Adipocyte (in vitro differentiated cells): ENCODE measurements around the gene DMAC2.

Experiments used
- DNase-seq: peaks from one replicate; pipeline ENCODE4 v3.0.0-alpha.2; 2015; ENCODE audit warnings: low read depth
- H3K27me3 ChIP-seq: replicated peaks from 2 replicates; pipeline ENCODE4 v1.7.0; 2013; ENCODE audit warnings: mild to moderate bottlenecking, low read length, moderate library complexity; ENCODE audit not compliant: control insufficient read depth, insufficient read depth
- H3K36me3 ChIP-seq: 2 replicates; pipeline ENCODE4 v1.7.0; 2013; ENCODE audit warnings: low read length, mild to moderate bottlenecking, moderate library complexity; ENCODE audit not compliant: control insufficient read depth, insufficient read depth, severe bottlenecking
- H3K4me1 ChIP-seq: 2 replicates; pipeline ENCODE4 v1.7.0; 2013; ENCODE audit warnings: mild to moderate bottlenecking, low read length, moderate library complexity; ENCODE audit not compliant: control insufficient read depth, insufficient read depth
- H3K4me3 ChIP-seq: 2 replicates; pipeline ENCODE4 v1.7.0; 2013; ENCODE audit warnings: mild to moderate bottlenecking, low read length, moderate library complexity
- H3K9ac ChIP-seq: 2 replicates; pipeline ENCODE4 v1.7.0; 2013; ENCODE audit warnings: mild to moderate bottlenecking, low read length, moderate library complexity
- H3K9me3 ChIP-seq: 2 replicates; pipeline ENCODE4 v1.7.0; 2013; ENCODE audit warnings: mild to moderate bottlenecking, low read length, moderate library complexity; ENCODE audit not compliant: control insufficient read depth

The DMAC2 gene

GRCh38 chr19:41457241-41457640 is 17.5 kb upstream of the DMAC2 start:
- DNase-seq = no peak
- peaks cover 14% of the 10 kb centered on the region for H3K4me1 ChIP-seq
- H3K9ac ChIP-seq = no peak overlapping the region
- no peak overlapping the region for H3K4me3 ChIP-seq
- no peaks in the 10 kb centered on the region for H3K36me3 ChIP-seq
- peaks cover 1% of the 10 kb centered on the region for H3K9me3 ChIP-seq
- peaks cover 48% of the 10 kb centered on the region for H3K27me3 ChIP-seq

DNA sequence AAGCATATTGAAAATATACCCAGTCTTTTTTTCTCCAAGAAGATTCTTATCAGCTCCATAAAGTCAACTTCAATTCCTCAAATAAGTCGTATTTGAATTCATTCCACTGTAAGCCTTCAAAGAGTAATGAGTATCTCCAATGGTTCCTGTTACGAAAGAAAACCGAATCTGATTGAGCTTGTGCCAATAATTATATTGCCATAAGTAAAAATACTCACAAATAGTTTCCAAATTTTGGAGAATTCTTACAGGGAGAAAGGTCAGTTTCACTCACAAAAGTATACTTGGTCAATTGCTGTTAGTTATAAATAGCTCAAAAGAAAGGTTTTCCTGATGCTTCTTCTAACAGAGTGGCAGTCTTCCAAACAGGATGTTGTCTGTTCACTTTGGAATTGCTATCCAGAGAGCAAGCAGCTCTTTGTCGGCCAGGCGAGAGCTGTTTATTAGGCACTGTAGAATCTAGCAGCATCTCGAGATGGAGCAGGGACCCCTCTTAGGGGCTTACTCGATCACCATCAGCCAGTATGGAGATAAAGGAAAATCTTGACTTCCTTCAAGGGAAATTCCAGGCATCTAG is 16.7 kb upstream of the DMAC2 start:
- Histone ChIP-seq H3K9me3 (no peaks in the 10 kb centered on the region), H3K4me1 (peaks cover 14% of the 10 kb centered on the region), H3K27me3 (peaks cover 42% of the 10 kb centered on the region)

DNA sequence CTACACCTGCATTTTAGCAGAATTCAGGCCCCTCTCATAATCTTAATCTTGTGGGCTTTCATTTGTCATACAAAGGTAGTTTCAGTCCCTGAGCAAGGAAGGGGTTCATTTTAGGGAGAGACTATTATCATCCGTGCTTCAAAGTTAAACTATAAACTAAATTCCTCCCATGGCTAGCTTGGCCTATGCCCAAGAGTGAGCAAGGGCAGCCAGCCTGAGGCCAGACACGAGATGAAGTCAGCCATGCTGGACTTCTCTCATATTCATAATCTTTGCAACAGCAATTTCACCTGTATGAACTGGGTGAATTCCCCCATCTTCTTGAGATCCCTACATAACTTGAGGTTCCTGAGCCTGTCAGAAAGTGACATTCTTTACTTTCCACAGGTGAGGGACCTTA is 16.2 kb upstream of the DMAC2 start:
- DNase-seq = no peak
- Histone ChIP-seq H3K27me3 (peaks cover 37% of the 10 kb centered on the region), H3K4me3 (no peak overlapping the region), H3K9me3 (no peaks in the 10 kb centered on the region), H3K9ac (no peak overlapping the region), H3K4me1 (peaks cover 14% of the 10 kb centered on the region), H3K36me3 (no peaks in the 10 kb centered on the region)

More for the DNA sequence above, 16.7 kb upstream of the DMAC2 start:
- no peaks in the 10 kb centered on the region for H3K36me3 ChIP-seq
- DNase-seq = peak; percentile 32
- H3K9ac ChIP-seq = no peak overlapping the region
- no peak overlapping the region for H3K4me3 ChIP-seq

- Histone ChIP-seq H3K4me3 (no peak overlapping the region), H3K36me3 (no peaks in the 10 kb centered on the region), H3K9ac (no peak overlapping the region), H3K27me3 (peaks cover 20% of the 10 kb centered on the region), H3K4me1 (peaks cover 14% of the 10 kb centered on the region), H3K9me3 (no peaks in the 10 kb centered on the region)
- DNase-seq = no peak
Measured at GRCh38 chr19:41452584-41453275, 13.0 kb upstream of the DMAC2 start.

DNA sequence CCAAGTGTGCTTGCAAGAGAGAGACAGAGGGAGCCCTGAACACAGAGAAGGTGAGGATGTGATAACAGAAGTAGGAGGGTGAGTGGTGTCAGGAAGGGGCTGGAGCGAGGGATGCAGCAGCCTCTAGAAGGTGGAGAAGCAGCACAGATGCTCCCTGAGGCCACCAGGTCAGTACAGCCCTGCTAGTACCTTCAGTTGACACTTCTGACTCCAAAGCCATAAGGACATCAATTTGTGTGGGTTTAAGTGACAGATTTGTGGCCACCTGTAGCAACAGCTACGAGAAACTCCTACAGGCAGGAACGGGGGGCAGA is 10.1 kb upstream of the DMAC2 start:
- no peak for DNase-seq
- no peaks in the 10 kb centered on the region for H3K36me3 ChIP-seq
- no peak overlapping the region for H3K9ac ChIP-seq
- H3K4me1 ChIP-seq = no peaks in the 10 kb centered on the region
- H3K4me3 ChIP-seq = no peak overlapping the region
- peaks cover 38% of the 10 kb centered on the region for H3K27me3 ChIP-seq
- no peaks in the 10 kb centered on the region for H3K9me3 ChIP-seq

DNA sequence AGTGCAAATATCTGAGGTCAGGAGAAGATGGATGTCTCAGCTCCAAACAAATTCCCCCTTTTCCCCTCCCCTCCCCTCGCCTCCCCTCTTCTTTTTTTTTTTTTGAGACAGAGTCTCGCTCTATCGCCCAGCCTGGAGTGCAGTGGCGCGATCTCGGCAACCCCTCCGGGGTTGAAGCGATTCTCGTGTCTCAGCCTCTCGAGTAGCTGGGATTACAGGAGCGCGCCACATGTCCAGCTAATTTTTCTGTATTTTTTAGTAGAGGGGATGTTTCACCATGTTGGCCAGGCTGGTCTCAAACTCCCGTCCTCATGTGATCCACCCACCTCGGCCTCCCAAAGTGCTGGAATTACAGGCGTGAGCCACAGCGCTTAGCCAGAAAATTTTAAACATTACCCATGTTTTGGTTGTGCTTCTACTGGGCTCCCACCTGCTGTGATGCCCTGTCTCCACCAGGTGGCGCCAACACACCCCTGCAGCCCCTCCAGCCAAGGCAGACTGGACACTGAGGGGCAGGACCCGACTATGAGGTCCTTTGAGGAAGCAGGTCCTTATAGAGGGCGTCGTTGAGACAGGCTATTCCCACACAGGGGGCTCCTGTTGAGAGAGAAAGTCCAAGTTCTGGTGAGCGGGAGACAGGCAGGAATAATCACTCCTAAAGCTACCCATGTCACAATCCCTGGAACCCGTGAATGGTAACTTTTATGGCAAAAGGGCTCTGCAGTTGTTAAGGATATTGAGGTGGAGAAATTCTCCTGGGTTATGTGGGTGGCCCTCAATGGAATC is 9.6 kb upstream of the DMAC2 start:
- H3K4me3 ChIP-seq = peak overlapping the region; percentile 47
- DNase-seq = peak; percentile 84
- peaks cover 37% of the 10 kb centered on the region for H3K27me3 ChIP-seq
- no peaks in the 10 kb centered on the region for H3K9me3 ChIP-seq
- no peaks in the 10 kb centered on the region for H3K36me3 ChIP-seq
- H3K4me1 ChIP-seq = no peaks in the 10 kb centered on the region
- H3K9ac ChIP-seq = no peak overlapping the region

DNA sequence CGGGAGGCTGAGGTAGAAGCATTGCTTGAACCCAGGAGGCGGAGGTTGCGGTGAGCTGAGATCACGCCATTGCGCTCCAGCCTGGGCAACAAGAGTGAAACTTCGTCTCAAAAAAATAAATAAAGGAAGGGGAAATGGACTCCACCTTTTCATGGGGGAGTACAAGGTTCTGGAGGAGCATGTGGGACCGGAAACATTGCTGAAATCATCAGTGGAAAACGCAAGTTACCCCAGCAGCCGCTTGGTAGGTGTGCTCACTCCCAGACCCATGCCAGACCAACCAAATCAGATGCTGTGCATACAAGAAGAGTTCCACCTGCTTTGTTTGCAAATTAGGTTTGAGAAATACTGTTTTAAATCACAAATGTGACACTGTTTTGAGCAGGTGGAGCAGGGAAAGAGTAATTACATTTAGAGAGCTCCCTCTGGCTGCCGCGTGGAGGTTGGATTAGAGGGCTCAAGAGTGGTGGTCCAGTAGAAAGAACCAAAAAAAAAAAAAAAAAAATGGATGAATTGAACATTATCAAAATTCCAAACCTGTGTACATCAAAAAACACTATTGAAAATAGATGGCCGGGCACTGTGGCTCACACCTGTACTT is 8.1 kb upstream of the DMAC2 start:
- no peak overlapping the region for H3K9ac ChIP-seq
- H3K4me3 ChIP-seq = no peak overlapping the region
- no peak for DNase-seq
- no peaks in the 10 kb centered on the region for H3K9me3 ChIP-seq
- H3K27me3 ChIP-seq = peaks cover 49% of the 10 kb centered on the region
- H3K4me1 ChIP-seq = no peaks in the 10 kb centered on the region
- H3K36me3 ChIP-seq = no peaks in the 10 kb centered on the region

DNA sequence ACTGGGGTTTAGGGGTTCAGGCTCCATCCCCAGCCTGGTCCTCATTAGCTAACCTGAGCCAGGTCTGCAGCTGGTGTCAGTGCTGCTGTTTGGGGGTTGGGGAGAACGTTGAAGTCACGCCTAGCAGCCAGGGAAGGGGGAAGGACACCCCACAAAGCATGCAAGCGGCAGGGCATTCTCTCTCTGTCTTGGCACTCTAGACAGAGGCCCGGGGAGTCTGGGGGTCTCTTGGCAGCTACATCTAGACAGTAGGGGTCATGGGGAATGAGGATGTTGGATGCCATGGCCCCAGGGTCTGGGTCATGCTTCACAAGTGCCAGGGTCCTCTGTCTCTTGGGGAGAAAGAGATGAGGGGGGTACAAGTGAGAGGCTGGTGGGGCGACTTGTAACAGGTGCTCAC is 5.9 kb upstream of the DMAC2 start:
- Histone ChIP-seq H3K4me3 (no peak overlapping the region), H3K9ac (no peak overlapping the region), H3K27me3 (peaks cover 43% of the 10 kb centered on the region), H3K4me1 (no peaks in the 10 kb centered on the region), H3K9me3 (no peaks in the 10 kb centered on the region), H3K36me3 (no peaks in the 10 kb centered on the region)
- no peak for DNase-seq

GRCh38 chr19:41443813-41444455 is 4.2 kb upstream of the DMAC2 start:
- peaks cover 7% of the 10 kb centered on the region for H3K4me1 ChIP-seq
- no peak overlapping the region for H3K4me3 ChIP-seq
- H3K27me3 ChIP-seq = peaks cover 41% of the 10 kb centered on the region
- no peak overlapping the region for H3K9ac ChIP-seq
- DNase-seq = no peak
- no peaks in the 10 kb centered on the region for H3K36me3 ChIP-seq
- H3K9me3 ChIP-seq = no peaks in the 10 kb centered on the region

GRCh38 chr19:41442473-41443355 is 3.0 kb upstream of the DMAC2 start, which contains the start of gene ERICH4:
TSS of gene ERICH4 (plus strand) at chr19:41443156. CDS start at chr19:41443170, 14 bp downstream.
- H3K4me3 ChIP-seq = no peak within 1 kb of the TSS
- H3K36me3 ChIP-seq = no peaks in the 10 kb centered on the region
- no peak within 1 kb of the TSS for H3K9ac ChIP-seq
- peaks cover 34% of the 10 kb centered on the region for H3K27me3 ChIP-seq
- no peak for DNase-seq
- H3K4me1 ChIP-seq = peaks cover 9% of the 10 kb centered on the region
- H3K9me3 ChIP-seq = no peaks in the 10 kb centered on the region
